Measurements from ENCODE around the gene MYCT1.
A peak's percentile ranks its signal among the peaks of the same experiment; 100 is the strongest.

Gene MYCT1

DNA sequence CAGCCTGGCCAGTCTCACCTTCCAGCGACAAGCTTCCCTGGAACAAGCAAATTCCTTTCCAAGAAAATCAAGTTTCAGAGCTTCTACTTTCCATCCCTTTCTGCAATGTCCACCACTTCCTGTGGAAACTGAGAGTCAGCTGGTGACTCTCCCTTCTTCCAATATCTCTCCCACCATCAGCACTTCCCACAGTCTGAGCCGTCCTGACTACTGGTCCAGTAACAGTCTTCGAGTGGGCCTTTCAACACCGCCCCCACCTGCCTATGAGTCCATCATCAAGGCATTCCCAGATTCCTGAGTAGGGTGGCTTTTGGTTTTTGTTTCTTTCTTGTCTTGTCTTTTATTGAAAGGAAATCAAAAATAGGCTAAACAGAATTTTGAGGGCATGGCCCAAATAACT lies 24.3 kb downstream of the MYCT1 start:
- DNase-seq (ENCODE audit: low spot score): no peak

GRCh38 chr6:152723398-152723797 lies 25.7 kb downstream of the MYCT1 start:
- no peak for DNase-seq (ENCODE audit: low spot score)

- DNase-seq (ENCODE audit: low spot score): no peak
These were observed 28.6 kb downstream of the MYCT1 start for GRCh38 chr6:152726313-152726712.

- DNase-seq (ENCODE audit: low spot score): no peak
These were observed 29.8 kb downstream of the MYCT1 start for GRCh38 chr6:152727507-152727906.

DNA sequence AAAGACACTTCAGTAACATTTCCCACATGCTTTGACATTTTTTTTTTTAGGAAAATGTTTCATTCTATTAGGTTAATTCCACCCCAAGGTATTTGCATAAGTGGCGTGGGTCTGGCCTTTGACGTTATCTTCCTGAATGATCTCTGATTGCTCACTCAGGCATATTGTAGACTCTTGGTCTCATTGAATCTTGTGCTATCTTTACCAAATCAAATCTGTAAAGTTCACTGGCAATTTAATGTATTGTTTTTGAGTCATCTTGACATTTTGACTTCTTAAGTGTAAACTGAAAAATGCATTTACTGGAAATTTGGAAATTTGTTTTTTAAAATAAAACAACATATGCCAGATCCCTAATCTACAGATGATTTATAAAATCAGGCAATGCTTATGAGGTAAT lies 36.9 kb downstream of the MYCT1 start:
- DNase-seq (ENCODE audit: low spot score): peak; percentile 50

- no peak for DNase-seq (ENCODE audit: low spot score)
These were observed 39.1 kb downstream of the MYCT1 start for GRCh38 chr6:152736687-152737273.

DNA sequence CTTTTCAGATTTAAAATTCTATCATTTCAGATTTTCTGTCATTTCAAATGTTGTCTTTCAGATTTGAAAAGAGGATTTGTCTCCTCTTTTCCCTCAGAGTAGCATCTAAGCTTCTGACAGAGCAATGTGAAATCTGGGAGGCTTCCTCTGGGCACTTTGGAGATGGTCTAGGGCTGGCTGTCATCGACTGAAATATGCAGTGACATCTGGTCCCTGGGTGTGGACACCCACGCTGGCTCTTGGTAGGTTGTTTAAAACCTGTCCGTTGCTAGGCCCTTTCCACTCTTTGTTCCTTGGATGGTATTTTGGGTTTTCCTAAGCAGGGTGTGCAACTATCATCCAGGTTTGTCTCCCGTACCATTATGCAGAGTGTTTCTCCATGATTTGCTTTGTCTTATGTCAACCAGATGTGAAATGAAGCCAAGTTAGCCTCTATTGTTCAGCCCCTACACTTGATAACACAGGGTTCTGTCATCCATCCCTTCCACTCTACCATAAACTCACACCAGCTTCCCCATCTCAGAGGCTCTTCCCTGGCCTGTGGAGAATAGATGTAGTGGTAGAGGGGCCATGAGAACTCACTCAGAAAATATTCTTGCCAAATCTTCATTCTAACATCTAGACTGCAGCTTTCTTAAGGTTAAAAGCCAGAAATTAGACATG lies 47.9 kb downstream of the MYCT1 start:
- no peak for DNase-seq (ENCODE audit: low spot score)

DNA sequence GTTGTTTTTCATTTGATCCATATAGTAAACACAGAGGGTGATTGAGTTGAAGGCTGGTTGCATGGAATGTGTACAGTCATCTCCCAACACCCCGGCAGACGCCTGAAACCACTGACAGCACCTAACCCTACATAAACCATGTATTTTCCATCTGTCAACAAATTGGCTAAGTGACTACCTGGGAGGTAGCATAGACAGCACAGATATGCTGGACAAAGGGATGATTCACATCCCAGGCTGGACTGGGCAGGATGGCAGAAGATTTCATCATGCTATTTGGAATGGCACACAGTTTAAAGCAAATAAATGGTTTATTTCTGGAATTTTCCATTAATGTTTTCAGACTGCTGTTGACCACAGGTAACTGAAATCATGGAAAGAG lies 48.5 kb downstream of the MYCT1 start:
- no peak for DNase-seq (ENCODE audit: low spot score)

GRCh38 chr6:152748843-152749242 lies 51.1 kb downstream of the MYCT1 start:
- DNase-seq (ENCODE audit: low spot score): peak; percentile 45

- peak; percentile 78 for DNase-seq (ENCODE audit: low spot score)
These were observed 51.6 kb downstream of the MYCT1 start for GRCh38 chr6:152749336-152749735.

- peak; percentile 57 for DNase-seq (ENCODE audit: low spot score)
These were observed 53.0 kb downstream of the MYCT1 start, which contains the start of gene VIP for GRCh38 chr6:152750694-152751093. Gene VIP, plus strand, starts transcription at chr6:152750797. Its CDS starts 1,381 bp downstream, at chr6:152752178.

GRCh38 chr6:152765331-152765730 lies 67.6 kb downstream of the MYCT1 start:
- no peak for DNase-seq (ENCODE audit: low spot score)

DNA sequence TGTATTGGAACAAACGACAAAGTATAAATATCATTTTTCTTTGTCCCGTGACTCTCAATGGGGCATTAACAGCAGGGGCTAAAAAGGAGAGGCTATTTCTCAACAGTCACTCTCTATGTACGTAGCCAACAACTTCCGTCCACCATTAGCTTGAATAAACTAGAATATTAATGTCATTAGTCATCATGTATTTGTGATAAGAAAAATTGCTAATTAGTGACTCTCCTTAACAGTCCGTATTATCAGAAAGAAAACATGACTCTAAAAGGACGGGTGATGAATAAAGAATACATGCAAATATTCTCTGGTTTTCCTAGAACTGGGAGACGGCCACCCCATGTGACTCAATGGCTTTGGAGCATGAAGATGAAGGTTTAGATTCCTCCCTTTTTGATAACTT lies 71.5 kb downstream of the MYCT1 start:
- no peak for DNase-seq (ENCODE audit: low spot score)

- DNase-seq (ENCODE audit: low spot score): no peak
These were observed 72.3 kb downstream of the MYCT1 start for GRCh38 chr6:152769993-152770392.

DNA sequence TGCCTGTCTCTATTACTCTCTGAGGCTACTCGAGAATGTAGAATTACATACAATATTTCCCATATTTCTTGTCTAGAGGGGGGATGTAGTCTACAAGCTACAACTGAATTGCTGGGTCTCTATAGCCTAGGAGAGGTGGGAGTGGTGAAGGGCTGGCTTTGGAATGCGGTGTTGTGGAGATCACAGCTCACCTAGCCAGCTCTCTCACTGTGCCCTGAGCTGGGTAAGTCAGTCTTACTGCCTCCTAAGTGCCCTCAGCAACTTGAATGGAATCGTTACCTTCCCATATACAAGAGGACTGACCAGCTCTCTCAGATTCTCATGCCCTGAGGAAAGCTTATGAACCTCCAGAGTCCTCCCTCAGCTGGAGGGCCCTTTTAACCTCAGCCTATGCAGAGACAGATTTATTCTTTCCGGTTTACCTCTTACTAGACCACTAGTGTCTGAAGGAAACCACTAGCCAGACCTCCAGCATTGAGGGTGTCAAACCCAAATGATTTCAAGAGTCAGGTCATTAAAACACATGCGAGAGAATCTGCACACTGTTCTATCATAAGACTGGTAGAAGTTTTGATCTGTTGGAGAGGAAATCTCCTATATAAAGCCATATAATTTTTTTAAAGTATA lies 73.5 kb downstream of the MYCT1 start:
- no peak for DNase-seq (ENCODE audit: low spot score)

All from SK-N-DZ (cell line).